Parathyroid adenoma (tissue), 2 donors: ENCODE results near the gene RIPOR3.
A peak's percentile ranks its signal among the peaks of the same experiment; 100 is the strongest.

ENCODE experiments used
- H2AFZ ChIP-seq: fragments of 300-600 bp; sonication (generic); one replicate; pipeline ENCODE4 v1.7.0; 2017; ENCODE audit warnings: antibody characterized with exemption, mild to moderate bottlenecking
- H3K27ac ChIP-seq: fragments of 300-600 bp; sonication (generic); one replicate; pipeline ENCODE4 v1.7.0; 2017
- H3K27me3 ChIP-seq: fragments of 300-600 bp; sonication (generic); one replicate; pipeline ENCODE4 v1.7.0; 2017; ENCODE audit warnings: low read length; ENCODE audit not compliant: control insufficient read depth, insufficient read depth
- H3K36me3 ChIP-seq: fragments of 300-600 bp; sonication (generic); one replicate; pipeline ENCODE4 v1.7.0; 2017; ENCODE audit warnings: low read length; ENCODE audit not compliant: control insufficient read depth, insufficient read depth
- H3K4me1 ChIP-seq: fragments of 300-600 bp; sonication (generic); one replicate; pipeline ENCODE4 v1.7.0; 2017; ENCODE audit warnings: control low read depth
- H3K4me2 ChIP-seq: fragments of 300-600 bp; sonication (generic); one replicate; pipeline ENCODE4 v1.7.0; 2017; ENCODE audit warnings: low read length
- H3K4me3 ChIP-seq: fragments of 300-600 bp; sonication (generic); one replicate; pipeline ENCODE4 v1.7.0; 2017; ENCODE audit warnings: low read depth, low read length
- H3K79me2 ChIP-seq: fragments of 300-600 bp; sonication (generic); one replicate; pipeline ENCODE4 v1.7.0; 2017; ENCODE audit warnings: control low read depth
- H3K9ac ChIP-seq: fragments of 300-600 bp; sonication (generic); one replicate; pipeline ENCODE4 v1.7.0; 2017; ENCODE audit warnings: mild to moderate bottlenecking
- H3K9me3 ChIP-seq: fragments of 300-600 bp; sonication (generic); one replicate; pipeline ENCODE4 v1.7.0; 2017; ENCODE audit warnings: low read length; ENCODE audit not compliant: control insufficient read depth
- CTCF ChIP-seq: fragments of 300-600 bp; sonication (generic); IDR thresholded peaks from one replicate; pipeline ENCODE4 v1.7.0; 2017; ENCODE audit warnings: antibody characterized with exemption, mild to moderate bottlenecking
- donor health status: primary hyperparathyroidism.

Gene RIPOR3

GRCh38 chr20:50733644-50734349, 42.5 kb upstream of the RIPOR3 start:
- no peak overlapping the region for H3K4me3 ChIP-seq
- no peak for TF ChIP-seq CTCF
- H3K4me1 ChIP-seq = peaks cover 7% of the 10 kb centered on the region
- H3K79me2 ChIP-seq = peaks cover 31% of the 10 kb centered on the region
- H3K9ac ChIP-seq = no peak overlapping the region
- H3K4me2 ChIP-seq = no peak overlapping the region
- H3K9me3 ChIP-seq = no peaks in the 10 kb centered on the region
- H3K27me3 ChIP-seq = no peaks in the 10 kb centered on the region
- no peak overlapping the region for H3K27ac ChIP-seq
- H3K36me3 ChIP-seq = no peaks in the 10 kb centered on the region
- H2AFZ ChIP-seq = no peak overlapping the region

GRCh38 chr20:50731930-50732690, 40.8 kb upstream of the RIPOR3 start:
- Histone ChIP-seq H3K4me3 (peak overlapping the region; percentile 69), H2AFZ (peak overlapping the region; percentile 86), H3K4me1 (peaks cover 10% of the 10 kb centered on the region), H3K36me3 (no peaks in the 10 kb centered on the region), H3K4me2 (peak overlapping the region; percentile 57), H3K79me2 (peaks cover 30% of the 10 kb centered on the region), H3K27me3 (no peaks in the 10 kb centered on the region), H3K9ac (peak overlapping the region; percentile 87), H3K27ac (peak overlapping the region; percentile 86), H3K9me3 (no peaks in the 10 kb centered on the region)
- no peak for TF ChIP-seq CTCF

- Histone ChIP-seq H2AFZ (peak within 1 kb of the TSS; percentile 94), H3K4me3 (peak within 1 kb of the TSS; percentile 69), H3K36me3 (no peaks in the 10 kb centered on the region), H3K79me2 (peaks cover 28% of the 10 kb centered on the region), H3K4me2 (peak within 1 kb of the TSS; percentile 76), H3K9me3 (no peaks in the 10 kb centered on the region), H3K27ac (peak within 1 kb of the TSS; percentile 86), H3K27me3 (no peaks in the 10 kb centered on the region), H3K4me1 (peaks cover 11% of the 10 kb centered on the region), H3K9ac (peak within 1 kb of the TSS; percentile 87)
- peak; percentile 9 for TF ChIP-seq CTCF
These were observed 40.0 kb upstream of the RIPOR3 start, which contains the start of gene PARD6B for GRCh38 chr20:50731055-50731929. Gene PARD6B, plus strand, starts transcription at chr20:50731580. Its CDS starts 207 bp downstream, at chr20:50731787.

- peaks cover 25% of the 10 kb centered on the region for H3K79me2 ChIP-seq
- H3K4me2 ChIP-seq = peak overlapping the region; percentile 76
- TF ChIP-seq CTCF = no peak
- H3K4me3 ChIP-seq = peak overlapping the region; percentile 69
- peaks cover 11% of the 10 kb centered on the region for H3K4me1 ChIP-seq
- no peaks in the 10 kb centered on the region for H3K36me3 ChIP-seq
- H3K9ac ChIP-seq = no peak overlapping the region
- peak overlapping the region; percentile 94 for H2AFZ ChIP-seq
- no peaks in the 10 kb centered on the region for H3K27me3 ChIP-seq
- peak overlapping the region; percentile 84 for H3K27ac ChIP-seq
- H3K9me3 ChIP-seq = no peaks in the 10 kb centered on the region
These were observed 39.4 kb upstream of the RIPOR3 start for GRCh38 chr20:50730765-50731054.
